ENCODE results near the gene ZNF500. TPM values are rescaled to one million over a fixed set of nuclear protein-coding genes. Genes with fewer than 3 reads are reported as not detected.

ZNF500 gene
- total and polyA plus RNA-seq, 2 donors (not counting 1 experiment from before 2014, with no cell fraction given), result 12.0 to 26.5 TPM

- POLR2A ChIA-PET, result no interaction called here
Measured at GRCh38 chr16:4748682-4749411, 18.1 kb downstream of the ZNF500 start.

More at GRCh38 chr16:4748682-4749411, 18.1 kb downstream of the ZNF500 start:
- Histone ChIP-seq H3K4me1 (ENCODE audit: control insufficient read depth in 2 of 2, insufficient read depth in 2 of 2, low read length in 2 of 2) (peaks cover 0 to 19% of the 10 kb centered on the region in 2 donors), H3K9me3 (ENCODE audit: control extremely low read depth in 1 of 3, control insufficient read depth in 2 of 3, insufficient read depth in 1 of 3, low read length in 2 of 3) (no peaks in the 10 kb centered on the region), H3K4me2 (replicated peaks; ENCODE audit: low read depth, low read length, poor library complexity, severe bottlenecking) (no peak overlapping the region), H3K27me3 (replicated peaks in 1 of 4; ENCODE audit: control extremely low read depth in 1 of 4, control insufficient read depth in 3 of 4, insufficient read depth in 4 of 4, low read length in 3 of 4) (no peaks in the 10 kb centered on the region), H3K9ac (ENCODE audit: low read length) (no peak overlapping the region), H4K20me1 (ENCODE audit: control insufficient read depth, insufficient read depth, low read length, poor library complexity, severe bottlenecking) (no peaks in the 10 kb centered on the region), H3K27ac (ENCODE audit: low read length in 2 of 2) (no peak overlapping the region), H3K79me2 (ENCODE audit: control insufficient read depth, insufficient read depth, low read length) (peaks cover 8% of the 10 kb centered on the region), H2AFZ (ENCODE audit: insufficient read depth, low read depth, low read length, poor library complexity, severe bottlenecking) (no peak overlapping the region), H3K36me3 (replicated peaks in 1 of 2; ENCODE audit: control extremely low read depth in 1 of 2, control insufficient read depth in 1 of 2, extremely low read depth in 1 of 2, insufficient read depth in 2 of 2, low read length in 1 of 2) (peaks cover 2 to 29% of the 10 kb centered on the region in 2 experiments), H3K4me3 (ENCODE audit: control extremely low read depth in 1 of 5, extremely low read depth in 1 of 5, insufficient read depth in 1 of 5, low read depth in 2 of 5, low read length in 4 of 5) (no peak overlapping the region)
- peaks cover 22% of the 10 kb centered on the region for H3K4me1 Mint-ChIP-seq
- CTCF ChIA-PET, result no interaction called here
- H3K27me3 Mint-ChIP-seq, result no peaks in the 10 kb centered on the region
- H3K27ac Mint-ChIP-seq, result peak overlapping the region; percentile 20
- ATAC-seq (ENCODE audit: low read depth) (no peak), DNase-seq (no peak)
- H3K9me3 Mint-ChIP-seq (ENCODE audit: insufficient read depth), result no peaks in the 10 kb centered on the region
- no peak overlapping the region for H3K4me3 Mint-ChIP-seq
- 92% methylated on average over 12 of the region's 16 CpGs for WGBS (ENCODE audit: insufficient coverage)
- TF ChIP-seq EZH2 (IDR thresholded peaks at IDR 0.05; ENCODE audit: borderline replicate concordance, insufficient read depth, low read depth, low read length, poor library complexity, severe bottlenecking) (no peak), CTCF (IDR thresholded peaks at IDR 0.05) (no peak)
- intact Hi-C loops (cut with micrococcal nuclease), result no loop called here

Measured in B cell (primary cell).